ENCODE data around the gene CYP26B1. TPM values are rescaled to one million over a fixed set of nuclear protein-coding genes. Genes with fewer than 3 reads are reported as not detected.

Gene CYP26B1
- total and polyA plus RNA-seq, 9 donors = 1.5 to 13.4 (median 4.5) TPM

GRCh38 chr2:72092111-72092510 is 55.6 kb downstream of the CYP26B1 start:
- TF ChIP-seq POLR2A (IDR thresholded peaks at IDR 0.05) = no peak
- no peak for TF ChIP-seq CTCF (IDR thresholded peaks at IDR 0.05)
- TF ChIP-seq EP300 (IDR thresholded peaks at IDR 0.05) = no peak
- intact Hi-C loops (cut with DNase I) = no loop called here
- no peak for DNase-seq
- H3K27me3 ChIP-seq = no peaks in the 10 kb centered on the region
- H3K4me3 ChIP-seq = no peak overlapping the region
- no peak overlapping the region for H3K27ac ChIP-seq
- H3K4me1 ChIP-seq (ENCODE audit: insufficient read depth) = no peaks in the 10 kb centered on the region
- 74 to 76% (median 74%) methylated on average over 6 of the region's 6 CpGs for WGBS, 3 donors
- no peaks in the 10 kb centered on the region for H3K36me3 ChIP-seq
- no peaks in the 10 kb centered on the region for H3K9me3 ChIP-seq

GRCh38 chr2:72090781-72091482 is 56.7 kb downstream of the CYP26B1 start:
- 66 to 75% (median 74%) methylated on average over 4 of the region's 4 CpGs for WGBS, 3 donors
- intact Hi-C loops (cut with DNase I) = no loop called here

GRCh38 chr2:72090271-72090720 is 57.4 kb downstream of the CYP26B1 start:
- H3K4me1 ChIP-seq (ENCODE audit: insufficient read depth) = no peaks in the 10 kb centered on the region
- TF ChIP-seq EP300 (IDR thresholded peaks at IDR 0.05) = no peak
- TF ChIP-seq CTCF (IDR thresholded peaks at IDR 0.05) = no peak
- no peak for TF ChIP-seq POLR2A (IDR thresholded peaks at IDR 0.05)
- H3K27me3 ChIP-seq = no peaks in the 10 kb centered on the region
- intact Hi-C loops (cut with DNase I) = no loop called here
- no peak for DNase-seq
- H3K9me3 ChIP-seq = no peaks in the 10 kb centered on the region
- no peak overlapping the region for H3K4me3 ChIP-seq
- WGBS, 3 donors = 73 to 83% (median 75%) methylated on average over 8 of the region's 8 CpGs
- no peak overlapping the region for H3K27ac ChIP-seq
- no peaks in the 10 kb centered on the region for H3K36me3 ChIP-seq

More at GRCh38 chr2:72090781-72091482, 56.7 kb downstream of the CYP26B1 start:
- Histone ChIP-seq H3K9me3 (no peaks in the 10 kb centered on the region), H3K27ac (no peak overlapping the region), H3K4me1 (ENCODE audit: insufficient read depth) (no peaks in the 10 kb centered on the region), H3K4me3 (no peak overlapping the region), H3K27me3 (no peaks in the 10 kb centered on the region), H3K36me3 (no peaks in the 10 kb centered on the region)
- TF ChIP-seq EP300 (IDR thresholded peaks at IDR 0.05) (no peak), CTCF (IDR thresholded peaks at IDR 0.05) (no peak), POLR2A (IDR thresholded peaks at IDR 0.05) (no peak)
- no peak for DNase-seq

GRCh38 chr2:72089537-72089936 is 58.1 kb downstream of the CYP26B1 start:
- DNase-seq = no peak
- intact Hi-C loops (cut with DNase I) = no loop called here

More at GRCh38 chr2:72089537-72089936, 58.1 kb downstream of the CYP26B1 start:
- Histone ChIP-seq H3K4me1 (ENCODE audit: insufficient read depth) (no peaks in the 10 kb centered on the region), H3K27ac (no peak overlapping the region), H3K4me3 (no peak overlapping the region), H3K9me3 (no peaks in the 10 kb centered on the region), H3K36me3 (no peaks in the 10 kb centered on the region), H3K27me3 (no peaks in the 10 kb centered on the region)
- TF ChIP-seq EP300 (IDR thresholded peaks at IDR 0.05) (no peak), CTCF (IDR thresholded peaks at IDR 0.05) (no peak), POLR2A (IDR thresholded peaks at IDR 0.05) (no peak)
- 85 to 90% (median 89%) methylated on average over 13 of the region's 13 CpGs for WGBS, 3 donors
